ENCODE data around the gene TLR6.

TLR6 gene

DNA sequence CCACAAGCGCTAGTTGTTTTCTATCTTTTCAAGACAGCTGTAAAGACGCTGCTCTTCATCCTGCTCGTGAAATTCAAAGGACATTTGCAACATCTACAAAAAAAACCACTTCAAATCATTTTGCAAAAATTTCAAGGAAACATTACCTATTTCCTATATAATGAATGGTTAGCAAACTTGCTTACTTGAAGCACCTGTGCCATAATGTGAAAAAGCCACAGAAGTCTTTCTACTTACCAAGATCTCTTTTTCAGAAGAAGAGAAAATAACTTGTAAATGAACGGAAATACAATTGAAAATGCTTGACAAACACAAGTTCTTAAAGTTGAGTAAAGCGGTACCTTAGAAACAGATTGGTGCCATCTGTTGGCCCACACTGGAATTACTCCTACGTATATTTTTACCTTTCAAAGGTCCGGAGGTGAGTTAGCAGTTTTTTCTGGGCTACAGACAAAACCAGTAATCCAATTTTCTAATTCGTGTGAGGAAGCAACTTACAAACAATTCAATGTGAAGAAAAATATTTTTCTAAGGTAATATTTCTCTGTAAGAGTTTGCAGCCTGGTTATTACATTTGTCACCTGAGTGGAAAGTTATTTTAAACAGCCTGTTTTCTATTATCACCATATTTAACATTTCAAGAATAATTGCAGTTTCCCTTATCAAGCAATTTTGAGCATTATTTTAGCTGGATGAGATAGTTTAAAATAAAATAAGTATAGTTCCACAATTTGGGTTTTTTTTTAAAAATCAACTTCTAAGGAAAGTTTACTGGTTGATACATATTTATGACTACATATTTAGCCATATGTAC lies at the start of gene TLR6:
TLR6 (minus strand) TSS at position 294 of the 814 bp plus-strand sequence. CDS start 27,344 bp downstream, outside the sequence.
- TF ChIP-seq ARNTL (CRISPR knock-in tag; IDR thresholded peaks at IDR 0.05; ENCODE audit: borderline replicate concordance, low read depth) = no peak
- TF ChIP-seq TCF4 (CRISPR knock-in tag; IDR thresholded peaks at IDR 0.05; ENCODE audit: borderline replicate concordance) = no peak
- peak; percentile 36; the same call in 2 of the 3 replicates for ATAC-seq

GRCh38 chr4:38905652-38906385 lies 49.2 kb upstream of the TLR6 start:
- ATAC-seq = no peak
- TF ChIP-seq TOX (CRISPR knock-in tag; IDR thresholded peaks at IDR 0.05; ENCODE audit: borderline replicate concordance) (no peak), GLIS3 (CRISPR knock-in tag; IDR thresholded peaks at IDR 0.05) (no peak), ZNF8 (CRISPR knock-in tag; IDR thresholded peaks at IDR 0.05) (no peak), ESRRG (CRISPR knock-in tag; IDR thresholded peaks at IDR 0.05) (no peak), PATZ1 (CRISPR knock-in tag; IDR thresholded peaks at IDR 0.05; ENCODE audit: borderline replicate concordance) (no peak), TCF4 (CRISPR knock-in tag; IDR thresholded peaks at IDR 0.05; ENCODE audit: borderline replicate concordance) (no peak; the same call in 1 of the 2 replicates), SNAI2 (CRISPR knock-in tag; IDR thresholded peaks at IDR 0.05) (no peak), CSDC2 (CRISPR knock-in tag; IDR thresholded peaks at IDR 0.05) (no peak), OSR1 (CRISPR knock-in tag; IDR thresholded peaks at IDR 0.05) (no peak), PPARA (CRISPR knock-in tag; IDR thresholded peaks at IDR 0.05; ENCODE audit: borderline replicate concordance) (no peak), ZNF565 (CRISPR knock-in tag; conservative IDR thresholded peaks at IDR 0.05; ENCODE audit: low read depth) (no peak), RARB (CRISPR knock-in tag; IDR thresholded peaks at IDR 0.05) (no peak), ZFP30 (CRISPR knock-in tag; IDR thresholded peaks at IDR 0.05) (no peak), POU6F1 (CRISPR knock-in tag; IDR thresholded peaks at IDR 0.05; ENCODE audit: borderline replicate concordance, low read depth) (no peak), ARNTL (CRISPR knock-in tag; IDR thresholded peaks at IDR 0.05; ENCODE audit: borderline replicate concordance, low read depth) (no peak), ZNF70 (CRISPR knock-in tag; IDR thresholded peaks at IDR 0.05) (no peak), BACH2 (CRISPR knock-in tag; IDR thresholded peaks at IDR 0.05; ENCODE audit: borderline replicate concordance) (no peak), ISL1 (CRISPR knock-in tag; IDR thresholded peaks at IDR 0.05) (no peak)
- TF ChIP-seq, protein P1, sequence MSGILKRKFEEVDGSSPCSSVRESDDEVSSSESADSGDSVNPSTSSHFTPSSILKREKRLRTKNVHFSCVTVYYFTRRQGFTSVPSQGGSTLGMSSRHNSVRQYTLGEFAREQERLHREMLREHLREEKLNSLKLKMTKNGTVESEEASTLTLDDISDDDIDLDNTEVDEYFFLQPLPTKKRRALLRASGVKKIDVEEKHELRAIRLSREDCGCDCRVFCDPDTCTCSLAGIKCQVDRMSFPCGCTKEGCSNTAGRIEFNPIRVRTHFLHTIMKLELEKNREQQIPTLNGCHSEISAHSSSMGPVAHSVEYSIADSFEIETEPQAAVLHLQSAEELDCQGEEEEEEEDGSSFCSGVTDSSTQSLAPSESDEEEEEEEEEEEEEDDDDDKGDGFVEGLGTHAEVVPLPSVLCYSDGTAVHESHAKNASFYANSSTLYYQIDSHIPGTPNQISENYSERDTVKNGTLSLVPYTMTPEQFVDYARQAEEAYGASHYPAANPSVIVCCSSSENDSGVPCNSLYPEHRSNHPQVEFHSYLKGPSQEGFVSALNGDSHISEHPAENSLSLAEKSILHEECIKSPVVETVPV (CRISPR knock-in tag; IDR thresholded peaks at IDR 0.05) = no peak
- TF ChIP-seq, protein P2, sequence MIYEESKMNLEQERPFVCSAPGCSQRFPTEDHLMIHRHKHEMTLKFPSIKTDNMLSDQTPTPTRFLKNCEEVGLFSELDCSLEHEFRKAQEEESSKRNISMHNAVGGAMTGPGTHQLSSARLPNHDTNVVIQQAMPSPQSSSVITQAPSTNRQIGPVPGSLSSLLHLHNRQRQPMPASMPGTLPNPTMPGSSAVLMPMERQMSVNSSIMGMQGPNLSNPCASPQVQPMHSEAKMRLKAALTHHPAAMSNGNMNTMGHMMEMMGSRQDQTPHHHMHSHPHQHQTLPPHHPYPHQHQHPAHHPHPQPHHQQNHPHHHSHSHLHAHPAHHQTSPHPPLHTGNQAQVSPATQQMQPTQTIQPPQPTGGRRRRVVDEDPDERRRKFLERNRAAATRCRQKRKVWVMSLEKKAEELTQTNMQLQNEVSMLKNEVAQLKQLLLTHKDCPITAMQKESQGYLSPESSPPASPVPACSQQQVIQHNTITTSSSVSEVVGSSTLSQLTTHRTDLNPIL (CRISPR knock-in tag; IDR thresholded peaks at IDR 0.05; ENCODE audit: low read depth) = no peak

DNA sequence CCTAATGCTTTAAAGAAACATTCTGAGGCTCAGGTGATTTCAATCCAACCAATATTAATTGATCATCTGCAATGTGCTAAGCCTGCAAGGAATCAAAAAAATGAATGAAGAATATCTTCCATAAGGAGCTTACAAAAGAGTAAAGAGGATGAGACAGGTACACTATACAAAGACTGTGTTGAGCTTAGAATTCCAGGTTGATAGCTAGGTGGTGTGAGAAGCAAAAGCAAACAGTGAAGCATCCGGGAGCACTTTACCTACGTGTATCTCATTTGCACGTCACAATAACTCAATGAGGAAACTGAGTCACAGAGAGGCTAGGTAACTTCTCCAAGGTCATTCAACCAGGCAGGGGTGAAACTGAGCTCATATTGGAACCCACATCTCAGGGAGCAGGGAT lies 48.1 kb upstream of the TLR6 start:
- ATAC-seq = no peak
- TF ChIP-seq PPARA (CRISPR knock-in tag; IDR thresholded peaks at IDR 0.05; ENCODE audit: borderline replicate concordance) (no peak), ZNF565 (CRISPR knock-in tag; conservative IDR thresholded peaks at IDR 0.05; ENCODE audit: low read depth) (no peak), ZNF8 (CRISPR knock-in tag; IDR thresholded peaks at IDR 0.05) (no peak), ZNF70 (CRISPR knock-in tag; IDR thresholded peaks at IDR 0.05) (no peak), POU6F1 (CRISPR knock-in tag; IDR thresholded peaks at IDR 0.05; ENCODE audit: borderline replicate concordance, low read depth) (no peak)
- TF ChIP-seq, protein P2 (CRISPR knock-in tag; IDR thresholded peaks at IDR 0.05; ENCODE audit: low read depth) = no peak
- TF ChIP-seq, protein P1 (CRISPR knock-in tag; IDR thresholded peaks at IDR 0.05) = no peak

Measured in SK-N-SH treated with all-trans-retinoic acid at 6 μM for 48 hours (cell line).